NCI-H146 treated with DMSO at 0.1 percent for 48 hours (cell line): Measurements from ENCODE around the gene CYSRT1.

ENCODE experiments used
- DNase-seq: peaks from one replicate; lab custom pipeline; 2025; ENCODE audit not compliant: unreplicated experiment; lab: John Stamatoyannopoulos, UW

Gene CYSRT1

GRCh38 chr9:137267933-137268355 lies 43.0 kb downstream of the CYSRT1 start:
- no peak for DNase-seq

GRCh38 chr9:137268538-137269201 lies 43.7 kb downstream of the CYSRT1 start:
- no peak for DNase-seq

- no peak for DNase-seq
Measured at GRCh38 chr9:137269231-137269772, 44.3 kb downstream of the CYSRT1 start.

- no peak for DNase-seq
Measured at GRCh38 chr9:137270929-137271695, 46.1 kb downstream of the CYSRT1 start.

- no peak for DNase-seq
Measured at GRCh38 chr9:137271696-137272076, 46.7 kb downstream of the CYSRT1 start.

- no peak for DNase-seq
Measured at GRCh38 chr9:137272241-137273094, 47.5 kb downstream of the CYSRT1 start.

GRCh38 chr9:137273095-137273490 lies 48.1 kb downstream of the CYSRT1 start:
- DNase-seq, result no peak

- DNase-seq, result no peak
Measured at GRCh38 chr9:137273611-137274320, 48.8 kb downstream of the CYSRT1 start.

GRCh38 chr9:137275203-137275587 lies 50.2 kb downstream of the CYSRT1 start:
- DNase-seq, result no peak
